SH-SY5Y (cell line): ENCODE data around the gene PARP11.

Experiments used
- GATA2 ChIP-seq: IDR thresholded peaks from 2 replicates; pipeline ENCODE4 v1.6.1; 2011; ENCODE audit warnings: mild to moderate bottlenecking, low read depth, low read length
- GATA3 ChIP-seq: IDR thresholded peaks from 2 replicates; pipeline ENCODE4 v1.6.1; 2011; ENCODE audit warnings: low read depth, mild to moderate bottlenecking, low read length, moderate library complexity

- TF ChIP-seq GATA3, result no peak
- TF ChIP-seq GATA2, result no peak
These were observed 37.3 kb downstream of the PARP11 start for GRCh38 chr12:3835914-3836313.
